ENCODE data around the gene TTC21B. TPM values are rescaled to one million over a fixed set of nuclear protein-coding genes. Genes with fewer than 3 reads are reported as not detected.
A peak's percentile ranks its signal among the peaks of the same experiment; 100 is the strongest.

TTC21B gene
- total and polyA plus RNA-seq, 3 experiments from 2014 or later: 8.6 to 21.8 (median 19.2) TPM

- Histone ChIP-seq H3K4me3 (ENCODE audit: low read length) (no peak overlapping the region), H3K27ac (ENCODE audit: low read depth, low read length) (no peak overlapping the region), H3K36me3 (ENCODE audit: insufficient read depth, low read length) (no peaks in the 10 kb centered on the region), H3K27me3 (ENCODE audit: insufficient read depth, low read length, poor library complexity, severe bottlenecking) (no peaks in the 10 kb centered on the region), H3K4me1 (ENCODE audit: insufficient read depth, low read length) (peaks cover 31% of the 10 kb centered on the region), H3K9me3 (ENCODE audit: low read length) (no peaks in the 10 kb centered on the region)
- Mint-ChIP-seq H3K36me3 (peaks cover 0 to 26% (median 1%) of the 10 kb centered on the region in 3 donors), H3K27me3 (no peaks in the 10 kb centered on the region), H3K9me3 (no peaks in the 10 kb centered on the region), H3K4me3 (no peak overlapping the region), H3K27ac (peak overlapping the region in 1 of 8 donors; percentile 28), H3K4me1 (peaks cover 11 to 18% (median 13%) of the 10 kb centered on the region in 3 donors)
- no peak for DNase-seq
- POLR2A ChIA-PET: no interaction called here
- CTCF ChIA-PET: no interaction called here
Measured at GRCh38 chr2:165950438-165950837, 3.1 kb downstream of the TTC21B start.

DNA sequence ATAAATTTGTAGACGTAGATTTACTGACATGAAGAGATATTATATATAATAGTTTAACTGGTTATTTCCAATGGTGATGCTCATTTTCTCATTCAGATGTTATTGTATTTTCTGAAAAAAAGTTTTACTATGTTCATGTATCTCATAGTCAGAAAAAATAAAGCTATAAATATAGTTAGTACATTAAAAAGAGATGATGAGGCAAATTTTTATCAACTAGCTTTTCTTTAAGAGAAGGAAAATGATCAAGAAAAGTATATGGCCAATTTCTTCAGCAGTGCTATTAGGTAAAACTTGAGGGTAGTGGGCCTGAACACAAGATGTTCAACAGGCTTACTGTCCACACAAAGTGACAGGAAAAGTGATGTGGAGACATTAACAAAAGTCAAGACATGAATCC is 11.7 kb downstream of the TTC21B start:
- CTCF ChIA-PET: interaction anchor here (1.5 to 2.4 kb wide), 3 partner anchors 11 to 13 kb away, joined by 4 to 6 read pairs (median 5); partner anchors contain the start of gene TTC21B
- no peak overlapping the region for H3K4me3 ChIP-seq (ENCODE audit: low read length)
- no peaks in the 10 kb centered on the region for H3K4me1 ChIP-seq (ENCODE audit: insufficient read depth, low read length)
- Mint-ChIP-seq H3K4me3 (no peak overlapping the region), H3K27me3 (no peaks in the 10 kb centered on the region), H3K4me1 (peaks cover 17 to 19% (median 18%) of the 10 kb centered on the region in 3 donors), H3K27ac (no peak overlapping the region), H3K36me3 (peaks cover 0 to 71% (median 22%) of the 10 kb centered on the region in 3 donors), H3K9me3 (no peaks in the 10 kb centered on the region)
- H3K27me3 ChIP-seq (ENCODE audit: insufficient read depth, low read length, poor library complexity, severe bottlenecking): no peaks in the 10 kb centered on the region
- H3K9me3 ChIP-seq (ENCODE audit: low read length): no peaks in the 10 kb centered on the region
- POLR2A ChIA-PET: no interaction called here
- no peak for DNase-seq
- H3K36me3 ChIP-seq (ENCODE audit: insufficient read depth, low read length): peaks cover 17% of the 10 kb centered on the region
- no peak overlapping the region for H3K27ac ChIP-seq (ENCODE audit: low read depth, low read length)

- Histone ChIP-seq H3K4me3 (ENCODE audit: low read length) (no peak overlapping the region), H3K9me3 (ENCODE audit: low read length) (no peaks in the 10 kb centered on the region), H3K4me1 (ENCODE audit: insufficient read depth, low read length) (no peaks in the 10 kb centered on the region), H3K27ac (ENCODE audit: low read depth, low read length) (no peak overlapping the region), H3K27me3 (ENCODE audit: insufficient read depth, low read length, poor library complexity, severe bottlenecking) (no peaks in the 10 kb centered on the region), H3K36me3 (ENCODE audit: insufficient read depth, low read length) (peaks cover 11% of the 10 kb centered on the region)
- Mint-ChIP-seq H3K4me1 (peaks cover 17 to 19% (median 18%) of the 10 kb centered on the region in 3 donors), H3K36me3 (peaks cover 0 to 73% (median 25%) of the 10 kb centered on the region in 3 donors), H3K4me3 (no peak overlapping the region), H3K27ac (peak overlapping the region in 3 of 8 donors; percentile 6 to 57 (median 13)), H3K27me3 (no peaks in the 10 kb centered on the region), H3K9me3 (no peaks in the 10 kb centered on the region)
- ChIA-PET POLR2A (no interaction called here), CTCF (no interaction called here)
- no peak for DNase-seq
Measured at GRCh38 chr2:165938237-165938636, 15.3 kb downstream of the TTC21B start.

DNA sequence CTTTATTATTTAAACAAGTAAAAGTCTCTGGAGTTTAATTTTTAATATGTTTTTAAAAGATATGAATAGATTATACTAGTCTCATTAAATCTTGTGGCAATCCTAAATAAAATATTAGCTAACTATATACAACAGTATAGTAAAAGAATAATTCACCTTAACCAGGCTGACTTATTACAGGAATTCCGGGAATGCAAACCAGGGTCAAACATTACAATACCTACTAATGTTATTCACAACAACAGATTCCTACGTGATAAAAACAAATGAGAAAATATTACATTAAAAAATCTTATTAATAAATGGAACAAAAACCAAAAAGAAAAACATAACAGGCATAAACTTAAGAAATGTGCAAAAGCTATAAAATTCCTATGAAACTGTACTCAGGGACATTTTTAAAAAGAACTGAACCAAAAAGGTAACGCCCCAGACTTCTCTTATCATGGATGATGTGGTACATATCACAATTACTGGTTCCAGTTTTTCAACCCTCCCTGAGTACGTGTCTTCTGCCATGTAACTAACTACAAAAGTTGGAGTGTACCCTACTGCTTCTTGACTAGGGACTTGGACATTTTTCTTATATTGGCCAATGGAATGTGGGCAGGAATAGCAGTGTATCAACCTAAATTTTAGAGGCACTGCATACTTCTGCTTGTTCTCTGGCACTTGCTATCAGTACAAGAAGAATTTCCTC is 20.2 kb downstream of the TTC21B start:
- Mint-ChIP-seq H3K4me1 (peaks cover 6 to 12% (median 6%) of the 10 kb centered on the region in 3 donors), H3K4me3 (no peak overlapping the region), H3K27me3 (no peaks in the 10 kb centered on the region), H3K36me3 (peaks cover 0 to 65% (median 15%) of the 10 kb centered on the region in 3 donors), H3K27ac (no peak overlapping the region), H3K9me3 (no peaks in the 10 kb centered on the region)
- no peaks in the 10 kb centered on the region for H3K4me1 ChIP-seq (ENCODE audit: insufficient read depth, low read length)
- CTCF ChIA-PET: no interaction called here
- H3K4me3 ChIP-seq (ENCODE audit: low read length): no peak overlapping the region
- POLR2A ChIA-PET: no interaction called here
- DNase-seq: no peak
- H3K9me3 ChIP-seq (ENCODE audit: low read length): no peaks in the 10 kb centered on the region
- no peak overlapping the region for H3K27ac ChIP-seq (ENCODE audit: low read depth, low read length)
- no peaks in the 10 kb centered on the region for H3K27me3 ChIP-seq (ENCODE audit: insufficient read depth, low read length, poor library complexity, severe bottlenecking)
- no peaks in the 10 kb centered on the region for H3K36me3 ChIP-seq (ENCODE audit: insufficient read depth, low read length)

GRCh38 chr2:165927774-165928173 is 25.8 kb downstream of the TTC21B start:
- no peak for DNase-seq
- Mint-ChIP-seq H3K9me3 (no peaks in the 10 kb centered on the region), H3K4me3 (no peak overlapping the region), H3K4me1 (peaks cover 0 to 1% (median 0%) of the 10 kb centered on the region in 3 donors), H3K27me3 (no peaks in the 10 kb centered on the region), H3K36me3 (peaks cover 13 to 64% (median 19%) of the 10 kb centered on the region in 3 donors), H3K27ac (no peak overlapping the region)
- CTCF ChIA-PET: no interaction called here
- H3K4me1 ChIP-seq (ENCODE audit: insufficient read depth, low read length): no peaks in the 10 kb centered on the region
- H3K4me3 ChIP-seq (ENCODE audit: low read length): no peak overlapping the region
- H3K27ac ChIP-seq (ENCODE audit: low read depth, low read length): no peak overlapping the region
- H3K36me3 ChIP-seq (ENCODE audit: insufficient read depth, low read length): no peaks in the 10 kb centered on the region
- no peaks in the 10 kb centered on the region for H3K27me3 ChIP-seq (ENCODE audit: insufficient read depth, low read length, poor library complexity, severe bottlenecking)
- POLR2A ChIA-PET: no interaction called here
- H3K9me3 ChIP-seq (ENCODE audit: low read length): no peaks in the 10 kb centered on the region

DNA sequence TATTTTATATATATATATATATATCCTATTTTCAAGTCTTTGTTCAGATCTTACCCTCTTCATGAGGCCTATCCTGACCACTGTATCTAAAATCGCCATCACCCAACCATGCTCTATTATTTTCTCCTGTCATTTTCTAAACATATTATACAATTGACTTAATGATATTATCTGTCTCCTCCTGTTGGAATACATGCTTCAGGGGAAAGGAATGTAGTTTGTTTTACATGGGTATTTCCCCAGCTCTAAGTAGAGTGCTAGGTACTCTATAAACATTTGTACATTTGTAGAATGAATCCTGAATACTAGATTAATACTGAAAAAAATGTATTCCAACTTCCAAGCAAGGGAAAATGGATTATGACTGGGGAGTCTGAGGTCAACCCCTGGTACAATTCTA is 26.2 kb downstream of the TTC21B start:
- POLR2A ChIA-PET: no interaction called here
- Histone ChIP-seq H3K4me3 (ENCODE audit: low read length) (no peak overlapping the region), H3K9me3 (ENCODE audit: low read length) (no peaks in the 10 kb centered on the region), H3K27ac (ENCODE audit: low read depth, low read length) (no peak overlapping the region), H3K36me3 (ENCODE audit: insufficient read depth, low read length) (no peaks in the 10 kb centered on the region), H3K27me3 (ENCODE audit: insufficient read depth, low read length, poor library complexity, severe bottlenecking) (no peaks in the 10 kb centered on the region), H3K4me1 (ENCODE audit: insufficient read depth, low read length) (no peaks in the 10 kb centered on the region)
- H3K9me3 Mint-ChIP-seq: no peaks in the 10 kb centered on the region
- no peaks in the 10 kb centered on the region for H3K27me3 Mint-ChIP-seq
- peaks cover 15 to 67% (median 19%) of the 10 kb centered on the region in 3 donors for H3K36me3 Mint-ChIP-seq
- H3K27ac Mint-ChIP-seq: peak overlapping the region in 1 of 8 donors; percentile 14
- CTCF ChIA-PET: no interaction called here
- H3K4me3 Mint-ChIP-seq: no peak overlapping the region
- H3K4me1 Mint-ChIP-seq: peaks cover 0 to 1% (median 0%) of the 10 kb centered on the region in 3 donors
- DNase-seq: no peak

DNA sequence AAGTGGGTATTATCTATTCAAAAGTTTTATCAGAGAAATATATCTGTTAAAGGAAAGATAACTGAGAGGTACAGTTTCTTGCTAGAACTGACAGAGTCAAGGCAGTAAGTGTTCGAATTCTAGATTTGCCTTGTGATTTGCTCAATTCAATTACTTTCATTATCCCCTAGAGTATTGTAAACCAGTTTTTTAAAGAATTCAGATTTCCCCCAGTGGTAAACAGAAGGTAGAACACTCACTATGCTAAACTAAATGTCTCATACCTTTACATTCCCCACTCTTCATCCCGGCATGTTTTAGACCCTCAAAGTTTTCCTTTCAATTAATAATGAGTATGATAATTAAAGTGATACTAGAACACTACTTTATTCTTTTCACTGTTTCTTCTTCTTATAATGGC is 28.6 kb downstream of the TTC21B start:
- Histone ChIP-seq H3K4me1 (ENCODE audit: insufficient read depth, low read length) (no peaks in the 10 kb centered on the region), H3K27ac (ENCODE audit: low read depth, low read length) (no peak overlapping the region), H3K27me3 (ENCODE audit: insufficient read depth, low read length, poor library complexity, severe bottlenecking) (no peaks in the 10 kb centered on the region), H3K4me3 (ENCODE audit: low read length) (no peak overlapping the region), H3K36me3 (ENCODE audit: insufficient read depth, low read length) (peaks cover 5% of the 10 kb centered on the region), H3K9me3 (ENCODE audit: low read length) (no peaks in the 10 kb centered on the region)
- H3K9me3 Mint-ChIP-seq: no peaks in the 10 kb centered on the region
- no peak overlapping the region for H3K4me3 Mint-ChIP-seq
- CTCF ChIA-PET: no interaction called here
- POLR2A ChIA-PET: no interaction called here
- no peaks in the 10 kb centered on the region for H3K27me3 Mint-ChIP-seq
- H3K4me1 Mint-ChIP-seq: peaks cover 0 to 1% (median 0%) of the 10 kb centered on the region in 3 donors
- DNase-seq: no peak
- H3K27ac Mint-ChIP-seq: no peak overlapping the region
- peaks cover 15 to 67% (median 19%) of the 10 kb centered on the region in 3 donors for H3K36me3 Mint-ChIP-seq

DNA sequence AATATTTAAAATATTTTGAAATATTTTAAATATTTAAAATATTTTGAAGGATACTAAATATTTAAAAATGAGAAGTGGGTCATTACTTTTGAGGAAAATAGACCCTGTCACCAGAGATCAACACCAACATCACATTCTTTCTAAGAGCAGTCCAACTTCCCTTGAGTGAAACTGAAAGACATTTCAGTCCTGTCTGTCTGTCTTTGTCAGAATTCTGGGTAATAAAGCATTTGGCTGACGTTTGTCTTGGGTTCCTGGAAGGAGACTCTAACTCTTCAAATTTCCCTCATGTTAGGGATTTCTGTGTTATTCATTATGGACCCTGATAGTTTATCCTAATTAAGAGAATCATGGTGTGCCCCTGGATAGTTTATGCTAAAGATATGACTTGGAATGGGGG is 32.8 kb downstream of the TTC21B start:
- H3K27ac Mint-ChIP-seq: peak overlapping the region in 1 of 8 donors; percentile 59
- H3K9me3 Mint-ChIP-seq: no peaks in the 10 kb centered on the region
- peaks cover 12 to 65% (median 14%) of the 10 kb centered on the region in 3 donors for H3K36me3 Mint-ChIP-seq
- H3K4me3 Mint-ChIP-seq: no peak overlapping the region
- ChIA-PET CTCF (no interaction called here), POLR2A (no interaction called here)
- H3K4me1 Mint-ChIP-seq: no peaks in the 10 kb centered on the region
- Histone ChIP-seq H3K4me1 (ENCODE audit: insufficient read depth, low read length) (no peaks in the 10 kb centered on the region), H3K9me3 (ENCODE audit: low read length) (no peaks in the 10 kb centered on the region), H3K27me3 (ENCODE audit: insufficient read depth, low read length, poor library complexity, severe bottlenecking) (no peaks in the 10 kb centered on the region), H3K4me3 (ENCODE audit: low read length) (no peak overlapping the region), H3K27ac (ENCODE audit: low read depth, low read length) (no peak overlapping the region), H3K36me3 (ENCODE audit: insufficient read depth, low read length) (peaks cover 11% of the 10 kb centered on the region)
- no peaks in the 10 kb centered on the region for H3K27me3 Mint-ChIP-seq
- DNase-seq: no peak

Measured in CD8-positive, alpha-beta memory T cell (primary cell).